ENCODE data around the gene PRIM1.
"Not testable (repeated sequence)": the region's sequence is repeated elsewhere in the genome, so short reads cannot be mapped to it uniquely, and the experiment has no call there.

Gene PRIM1

DNA sequence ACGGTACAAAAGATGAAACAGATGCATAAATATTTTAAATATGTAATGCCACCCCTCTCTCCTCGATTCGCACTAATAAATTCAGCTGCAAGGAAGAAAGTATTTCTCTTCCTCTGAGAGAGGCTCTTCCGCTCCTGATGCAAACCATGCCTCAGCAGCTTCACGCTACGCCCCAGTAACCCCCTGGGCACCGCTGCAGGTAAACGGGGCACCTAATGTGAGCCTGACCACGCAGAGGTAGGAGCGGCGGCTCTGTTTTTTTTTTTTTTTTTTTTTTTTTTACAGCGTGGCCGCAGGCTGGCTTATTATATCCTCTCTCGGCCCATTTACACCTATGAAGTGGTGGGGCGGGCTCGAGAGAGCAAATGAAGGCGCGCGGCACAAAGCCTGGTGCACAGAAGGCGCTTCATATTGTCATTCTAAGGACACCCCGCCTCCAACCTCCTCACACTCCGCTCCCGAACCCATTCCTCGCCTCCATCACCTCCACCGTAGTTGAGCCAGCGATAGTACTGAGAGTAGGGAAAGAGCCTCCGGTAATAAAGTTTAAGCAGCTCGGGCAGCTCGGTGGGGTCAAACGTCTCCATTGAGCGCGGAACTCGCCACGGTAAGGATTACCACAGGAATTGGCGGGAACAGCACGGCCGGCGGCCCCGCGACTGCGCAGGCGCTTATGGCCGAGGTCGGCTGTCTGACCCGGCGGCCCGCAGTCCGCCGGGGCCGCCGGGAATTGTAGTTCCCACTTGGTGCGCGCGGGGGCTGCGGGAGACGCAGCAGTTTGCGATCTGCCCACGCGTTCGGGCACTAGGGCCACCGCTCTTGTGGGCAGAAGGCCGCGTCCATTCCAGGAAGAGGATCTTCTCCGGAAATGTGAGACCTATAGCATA is at the start of gene PRIM1:
TSS of gene PRIM1 (minus strand) at position 612 of the 887 bp plus-strand sequence. CDS start at position 587, 25 bp downstream.
- TF ChIP-seq, protein P1, sequence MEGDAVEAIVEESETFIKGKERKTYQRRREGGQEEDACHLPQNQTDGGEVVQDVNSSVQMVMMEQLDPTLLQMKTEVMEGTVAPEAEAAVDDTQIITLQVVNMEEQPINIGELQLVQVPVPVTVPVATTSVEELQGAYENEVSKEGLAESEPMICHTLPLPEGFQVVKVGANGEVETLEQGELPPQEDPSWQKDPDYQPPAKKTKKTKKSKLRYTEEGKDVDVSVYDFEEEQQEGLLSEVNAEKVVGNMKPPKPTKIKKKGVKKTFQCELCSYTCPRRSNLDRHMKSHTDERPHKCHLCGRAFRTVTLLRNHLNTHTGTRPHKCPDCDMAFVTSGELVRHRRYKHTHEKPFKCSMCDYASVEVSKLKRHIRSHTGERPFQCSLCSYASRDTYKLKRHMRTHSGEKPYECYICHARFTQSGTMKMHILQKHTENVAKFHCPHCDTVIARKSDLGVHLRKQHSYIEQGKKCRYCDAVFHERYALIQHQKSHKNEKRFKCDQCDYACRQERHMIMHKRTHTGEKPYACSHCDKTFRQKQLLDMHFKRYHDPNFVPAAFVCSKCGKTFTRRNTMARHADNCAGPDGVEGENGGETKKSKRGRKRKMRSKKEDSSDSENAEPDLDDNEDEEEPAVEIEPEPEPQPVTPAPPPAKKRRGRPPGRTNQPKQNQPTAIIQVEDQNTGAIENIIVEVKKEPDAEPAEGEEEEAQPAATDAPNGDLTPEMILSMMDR (IDR thresholded peaks at IDR 0.05; ENCODE audit: low read depth, low read length), result no peak
- no peak for TF ChIP-seq EZH2phosphoT487 (IDR thresholded peaks at IDR 0.05; ENCODE audit: low read depth)
- H3K9ac ChIP-seq (ENCODE audit: low read length), result peak within 1 kb of the TSS; percentile 97
- H3K27ac ChIP-seq (ENCODE audit: low read length), result peak within 1 kb of the TSS; percentile 92
- peaks cover 22% of the 10 kb centered on the region for H3K79me2 ChIP-seq (ENCODE audit: low read length)
- H2AFZ ChIP-seq (ENCODE audit: low read depth, low read length), result peak within 1 kb of the TSS; percentile 79
- peaks cover 11% of the 10 kb centered on the region for H3K36me3 ChIP-seq (replicated peaks; ENCODE audit: low read depth, low read length)
- peak within 1 kb of the TSS; percentile 75 for H3K4me2 ChIP-seq (ENCODE audit: low read length)
- H3K4me3 ChIP-seq (ENCODE audit: low read length), result peak within 1 kb of the TSS; percentile 93
- H3K4me1 ChIP-seq (ENCODE audit: low read length), result peaks cover 27% of the 10 kb centered on the region
- H3K9me3 ChIP-seq (ENCODE audit: insufficient read depth, low read length), result no peaks in the 10 kb centered on the region
- no peaks in the 10 kb centered on the region for H3K27me3 ChIP-seq (ENCODE audit: low read depth, low read length)
- peaks cover 7% of the 10 kb centered on the region; the same call in 1 of the 2 replicates for H4K20me1 ChIP-seq (ENCODE audit: insufficient read depth, low read length)

DNA sequence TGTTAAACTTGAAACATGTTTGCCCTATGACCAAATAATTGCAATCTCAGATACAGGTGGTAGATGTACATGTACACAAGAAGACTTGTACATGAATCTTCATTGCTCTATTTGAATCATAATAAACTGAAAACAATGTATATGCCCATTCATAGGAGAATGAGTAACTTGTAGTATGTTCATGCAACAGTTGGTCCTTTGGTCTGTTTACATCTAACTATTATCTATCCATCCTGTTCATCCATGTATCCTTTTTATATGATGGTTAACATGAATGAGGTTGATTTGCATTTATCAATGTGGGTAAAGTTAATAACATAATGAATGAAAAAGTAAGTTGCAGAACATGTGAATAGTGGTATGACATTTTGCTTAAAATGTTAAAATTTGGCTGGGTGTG is 48.1 kb upstream of the PRIM1 start:
- Histone ChIP-seq H3K9ac (ENCODE audit: low read length) (no peak overlapping the region), H3K4me1 (ENCODE audit: low read length) (no peaks in the 10 kb centered on the region), H3K27me3 (ENCODE audit: low read depth, low read length) (no peaks in the 10 kb centered on the region), H3K79me2 (ENCODE audit: low read length) (no peaks in the 10 kb centered on the region), H3K4me2 (ENCODE audit: low read length) (no peak overlapping the region), H3K4me3 (ENCODE audit: low read length) (no peak overlapping the region), H3K36me3 (replicated peaks; ENCODE audit: low read depth, low read length) (no peaks in the 10 kb centered on the region), H3K9me3 (ENCODE audit: insufficient read depth, low read length) (no peaks in the 10 kb centered on the region), H2AFZ (ENCODE audit: low read depth, low read length) (no peak overlapping the region), H3K27ac (ENCODE audit: low read length) (no peak overlapping the region), H4K20me1 (ENCODE audit: insufficient read depth, low read length) (no peaks in the 10 kb centered on the region)
- TF ChIP-seq EZH2phosphoT487 (IDR thresholded peaks at IDR 0.05; ENCODE audit: low read depth), result no peak
- TF ChIP-seq, protein P1 (IDR thresholded peaks at IDR 0.05; ENCODE audit: low read depth, low read length), result no peak

DNA sequence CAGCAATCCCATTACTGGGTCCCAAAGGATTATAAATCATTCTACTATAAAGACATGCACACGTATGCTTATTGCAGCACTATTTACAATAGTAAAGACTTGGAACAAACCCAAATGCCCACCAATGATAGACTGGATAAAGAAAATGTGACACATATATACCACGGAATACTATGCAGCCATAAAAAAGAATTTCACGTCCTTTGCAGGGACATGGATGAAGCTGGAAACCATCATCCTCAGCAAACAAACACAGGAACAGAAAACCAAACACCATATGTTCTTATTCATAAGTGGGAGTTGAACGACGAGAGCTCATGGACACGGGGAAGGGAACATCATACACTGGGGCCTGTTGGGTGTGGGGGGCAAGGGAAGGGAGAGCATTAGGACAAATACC is 47.2 kb upstream of the PRIM1 start:
- not testable (repeated sequence) for H3K27ac ChIP-seq (ENCODE audit: low read length); H2AFZ ChIP-seq (ENCODE audit: low read depth, low read length); H3K36me3 ChIP-seq (replicated peaks; ENCODE audit: low read depth, low read length); H3K27me3 ChIP-seq (ENCODE audit: low read depth, low read length); H3K4me3 ChIP-seq (ENCODE audit: low read length); H3K9me3 ChIP-seq (ENCODE audit: insufficient read depth, low read length); H3K79me2 ChIP-seq (ENCODE audit: low read length); H3K4me2 ChIP-seq (ENCODE audit: low read length); H3K9ac ChIP-seq (ENCODE audit: low read length); H4K20me1 ChIP-seq (ENCODE audit: insufficient read depth, low read length); H3K4me1 ChIP-seq (ENCODE audit: low read length)

DNA sequence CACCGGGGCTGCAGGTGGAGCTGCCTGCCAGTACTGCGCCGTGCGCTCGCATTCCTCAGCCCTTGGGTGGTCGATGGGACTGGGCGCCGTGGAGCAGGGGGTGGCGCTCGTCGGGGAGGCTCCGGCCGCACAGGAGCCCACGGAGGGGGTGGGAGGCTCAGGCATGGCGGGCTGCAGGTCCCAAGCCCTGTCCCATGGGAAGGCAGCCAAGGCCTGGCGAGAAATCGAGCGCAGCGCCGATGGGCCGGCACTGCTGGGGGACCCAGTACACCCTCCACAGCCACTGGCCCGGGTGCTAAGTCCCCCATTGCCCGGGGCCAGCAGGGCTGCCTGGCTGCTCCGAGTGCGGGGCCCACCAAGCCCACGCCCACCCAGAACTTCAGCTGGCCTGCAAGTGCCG is 43.7 kb upstream of the PRIM1 start:
- H3K27me3 ChIP-seq (ENCODE audit: low read depth, low read length); H3K9ac ChIP-seq (ENCODE audit: low read length); H2AFZ ChIP-seq (ENCODE audit: low read depth, low read length); H3K4me1 ChIP-seq (ENCODE audit: low read length); H4K20me1 ChIP-seq (ENCODE audit: insufficient read depth, low read length); H3K4me2 ChIP-seq (ENCODE audit: low read length); H3K36me3 ChIP-seq (replicated peaks; ENCODE audit: low read depth, low read length); H3K4me3 ChIP-seq (ENCODE audit: low read length); H3K79me2 ChIP-seq (ENCODE audit: low read length); H3K27ac ChIP-seq (ENCODE audit: low read length); H3K9me3 ChIP-seq (ENCODE audit: insufficient read depth, low read length): not testable (repeated sequence)

DNA sequence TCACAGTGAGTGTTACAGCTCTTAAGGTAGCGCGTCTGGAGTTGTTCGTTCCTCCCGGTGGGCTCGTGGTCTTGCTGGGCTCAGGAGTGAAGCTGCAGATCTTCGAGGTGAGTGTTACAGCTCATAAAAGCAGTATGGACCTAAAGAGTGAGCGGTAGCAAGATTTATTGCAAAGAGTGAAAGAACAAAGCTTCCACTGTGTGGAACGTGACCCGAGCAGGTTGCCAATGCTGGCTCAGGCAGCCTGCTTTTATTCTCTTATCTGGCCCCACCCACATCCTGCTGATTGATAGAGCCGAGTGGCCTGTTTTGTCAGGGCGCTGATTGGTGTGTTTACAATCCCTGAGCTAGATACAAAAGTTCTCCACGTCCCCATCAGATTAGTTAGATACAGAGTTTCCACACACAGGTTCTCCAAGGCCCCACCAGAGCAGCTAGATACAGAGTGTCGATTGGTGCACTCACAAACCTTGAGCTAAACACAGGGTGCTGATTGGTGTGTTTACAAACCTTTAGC is 43.0 kb upstream of the PRIM1 start:
- not testable (repeated sequence) for H4K20me1 ChIP-seq (ENCODE audit: insufficient read depth, low read length); H3K4me1 ChIP-seq (ENCODE audit: low read length); H3K9ac ChIP-seq (ENCODE audit: low read length); H3K27me3 ChIP-seq (ENCODE audit: low read depth, low read length); H3K36me3 ChIP-seq (replicated peaks; ENCODE audit: low read depth, low read length); H3K4me3 ChIP-seq (ENCODE audit: low read length); H3K79me2 ChIP-seq (ENCODE audit: low read length); H2AFZ ChIP-seq (ENCODE audit: low read depth, low read length); H3K4me2 ChIP-seq (ENCODE audit: low read length); H3K9me3 ChIP-seq (ENCODE audit: insufficient read depth, low read length); H3K27ac ChIP-seq (ENCODE audit: low read length)

DNA sequence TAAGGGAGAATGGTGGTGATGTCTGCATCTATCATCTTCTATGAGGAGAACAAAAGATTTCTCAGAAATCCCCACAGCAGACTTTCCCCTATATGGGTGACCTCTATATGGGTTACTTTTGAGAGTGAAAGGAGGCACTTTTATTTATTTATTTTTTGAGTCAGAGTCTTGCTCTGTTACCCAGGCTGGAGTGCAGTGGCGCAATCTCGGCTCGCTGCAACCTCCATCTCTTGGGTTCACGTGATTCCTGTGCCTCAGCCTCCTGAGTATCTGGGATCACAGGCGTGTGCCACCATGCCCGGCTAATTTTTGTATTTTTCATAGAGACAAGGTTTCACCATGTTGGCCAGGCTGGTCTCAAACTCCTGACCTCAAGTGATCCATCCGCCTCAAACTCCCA is 41.0 kb upstream of the PRIM1 start:
- H3K4me1 ChIP-seq (ENCODE audit: low read length); H3K4me2 ChIP-seq (ENCODE audit: low read length); H2AFZ ChIP-seq (ENCODE audit: low read depth, low read length); H3K9me3 ChIP-seq (ENCODE audit: insufficient read depth, low read length); H4K20me1 ChIP-seq (ENCODE audit: insufficient read depth, low read length); H3K27me3 ChIP-seq (ENCODE audit: low read depth, low read length); H3K27ac ChIP-seq (ENCODE audit: low read length); H3K36me3 ChIP-seq (replicated peaks; ENCODE audit: low read depth, low read length); H3K4me3 ChIP-seq (ENCODE audit: low read length); H3K79me2 ChIP-seq (ENCODE audit: low read length); H3K9ac ChIP-seq (ENCODE audit: low read length): not testable (repeated sequence)
